Thyroid gland (tissue), 4 donors: ENCODE measurements around the gene KCNC3. TPM values are rescaled to one million over a fixed set of nuclear protein-coding genes. Genes with fewer than 3 reads are reported as not detected.

ENCODE experiments used
- DNase-seq, 2 donors: peaks; one replicate each; pipeline ENCODE4 v3.0.0-alpha.2; 2019
- H3K27ac ChIP-seq, 3 donors: fragments of 200-600 bp; sonication (generic); 1 replicate in 2 of 3; 2 replicates in 1 of 3; pipeline ENCODE4 v1.5.1; 2016 to 2019; ENCODE audit warnings: mild to moderate bottlenecking in 1 of 3, moderate library complexity in 1 of 3
- H3K27me3 ChIP-seq: fragments of 200-600 bp; sonication (generic); one replicate; pipeline ENCODE4 v1.5.1; 2019
- H3K36me3 ChIP-seq, 2 donors: fragments of 200-600 bp; sonication (generic); one replicate each; pipeline ENCODE4 v1.5.1; 2016 to 2019
- H3K4me1 ChIP-seq, 2 donors: fragments of 200-600 bp; sonication (generic); one replicate each; pipeline ENCODE4 v1.5.1; 2017 to 2019
- H3K4me3 ChIP-seq, 3 donors: fragments of 200-600 bp; sonication (generic); replicated peaks in 1 of 3; 1 replicate in 2 of 3; 2 replicates in 1 of 3; pipeline ENCODE4 v1.5.1; 2016; ENCODE audit warnings: mild to moderate bottlenecking in 1 of 3
- H3K9me3 ChIP-seq: fragments of 200-600 bp; sonication (generic); one replicate; pipeline ENCODE4 v1.5.1; 2017
- CTCF ChIP-seq, 6 experiments: fragments of 200-600 bp in 3 of 6; fragments of 450-650 bp in 3 of 6; sonication (generic) in 3 of 6; IDR thresholded peaks; one replicate each; pipeline ENCODE4 v1.5.1; 2016 to 2019; ENCODE audit warnings: antibody characterized with exemption in 6 of 6, mild to moderate bottlenecking in 2 of 6, inconsistent platforms in 1 of 6, moderate library complexity in 1 of 6
- POLR2A ChIP-seq, 2 donors: fragments of 450-650 bp; IDR thresholded peaks; one replicate each; pipeline ENCODE4 v1.6.1; 2017; ENCODE audit warnings: antibody characterized with exemption in 2 of 2, mild to moderate bottlenecking in 2 of 2, moderate library complexity in 1 of 2
- WGBS, 2 donors: methylation state at CpG; one replicate each; pipeline ENCODE4 v1.1.5; 2017; 5-methylcytosine and 5-hydroxymethylcytosine counted together
- intact Hi-C: fragments of 100-400 bp; cut with DNase I; formaldehyde crosslinking; loops from one replicate; pipeline ENCODE4 v1.15.1; 2023
- total RNA-seq, 4 donors: library from RNA; depleted of rRNA; stranded (reverse); fragments of >200 nt; gene quantifications; one replicate each; pipeline ENCODE4 v1.2.3, GENCODE V29; 2016

KCNC3 gene
- total RNA-seq, 4 donors from 2014 or later: 5.9 to 32.8 (median 17.2) TPM

- 67 to 73% methylated on average over 2 of the region's 2 CpGs for WGBS, 2 donors
- intact Hi-C loops: no loop called here
- H3K36me3 ChIP-seq: peaks cover 7 to 16% of the 10 kb centered on the region in 2 donors
Measured at GRCh38 chr19:50300051-50300450, 29.1 kb downstream of the KCNC3 start.

GRCh38 chr19:50293263-50294004, 35.7 kb downstream of the KCNC3 start:
- Histone ChIP-seq H3K36me3 (peaks cover 40 to 53% of the 10 kb centered on the region in 2 donors), H3K27ac (no peak overlapping the region), H3K9me3 (no peaks in the 10 kb centered on the region), H3K4me1 (no peaks in the 10 kb centered on the region), H3K27me3 (no peaks in the 10 kb centered on the region), H3K4me3 (no peak overlapping the region)
- no peak for DNase-seq
- intact Hi-C loops: no loop called here
- 80 to 86% methylated on average over 14 of the region's 14 CpGs for WGBS, 2 donors
- TF ChIP-seq POLR2A (IDR thresholded peaks at IDR 0.05) (no peak), CTCF (IDR thresholded peaks at IDR 0.05) (no peak)

More at GRCh38 chr19:50300051-50300450, 29.1 kb downstream of the KCNC3 start:
- no peaks in the 10 kb centered on the region for H3K4me1 ChIP-seq
- TF ChIP-seq POLR2A (IDR thresholded peaks at IDR 0.05) (no peak), CTCF (IDR thresholded peaks at IDR 0.05) (no peak)
- H3K27me3 ChIP-seq: no peaks in the 10 kb centered on the region
- H3K4me3 ChIP-seq: no peak overlapping the region
- DNase-seq: no peak
- H3K27ac ChIP-seq: no peak overlapping the region
- no peaks in the 10 kb centered on the region for H3K9me3 ChIP-seq

GRCh38 chr19:50292216-50292827, 36.9 kb downstream of the KCNC3 start:
- TF ChIP-seq POLR2A (IDR thresholded peaks at IDR 0.05) (no peak), CTCF (IDR thresholded peaks at IDR 0.05) (no peak)
- DNase-seq: no peak
- Histone ChIP-seq H3K4me3 (no peak overlapping the region), H3K27me3 (no peaks in the 10 kb centered on the region), H3K9me3 (no peaks in the 10 kb centered on the region), H3K27ac (no peak overlapping the region), H3K36me3 (peaks cover 51 to 56% of the 10 kb centered on the region in 2 donors), H3K4me1 (no peaks in the 10 kb centered on the region)
- WGBS, 2 donors: 87 to 91% methylated on average over 10 of the region's 11 CpGs
- intact Hi-C loops: no loop called here

- Histone ChIP-seq H3K27ac (no peak overlapping the region), H3K36me3 (peaks cover 66 to 67% of the 10 kb centered on the region in 2 donors), H3K4me1 (no peaks in the 10 kb centered on the region), H3K4me3 (no peak overlapping the region), H3K27me3 (no peaks in the 10 kb centered on the region), H3K9me3 (no peaks in the 10 kb centered on the region)
- DNase-seq: no peak
- TF ChIP-seq CTCF (IDR thresholded peaks at IDR 0.05) (no peak), POLR2A (IDR thresholded peaks at IDR 0.05) (no peak)
- intact Hi-C loops: no loop called here
- 66 to 81% methylated on average over 15 of the region's 15 CpGs for WGBS, 2 donors
Measured at GRCh38 chr19:50290775-50291174, 38.4 kb downstream of the KCNC3 start.

GRCh38 chr19:50290011-50290410, 39.2 kb downstream of the KCNC3 start:
- Histone ChIP-seq H3K9me3 (no peaks in the 10 kb centered on the region), H3K4me1 (no peaks in the 10 kb centered on the region), H3K4me3 (no peak overlapping the region), H3K27ac (no peak overlapping the region), H3K27me3 (no peaks in the 10 kb centered on the region), H3K36me3 (peaks cover 63 to 74% of the 10 kb centered on the region in 2 donors)
- no peak for DNase-seq
- intact Hi-C loops: no loop called here
- WGBS, 2 donors: 84 to 85% methylated on average over 6 of the region's 6 CpGs
- TF ChIP-seq POLR2A (IDR thresholded peaks at IDR 0.05) (no peak), CTCF (IDR thresholded peaks at IDR 0.05) (no peak)
